Omental fat pad (tissue), 4 donors: ENCODE data around the gene LPP. TPM values are rescaled to one million over a fixed set of nuclear protein-coding genes. Genes with fewer than 3 reads are reported as not detected.

Experiments
- ATAC-seq: fragments of 150-250 bp; one replicate; pipeline ENCODE4 v1.9.1; 2016; ENCODE audit warnings: mild to moderate bottlenecking, moderate library complexity; ENCODE audit not compliant: low FRiP score
- DNase-seq: peaks from one replicate; pipeline ENCODE4 v3.0.0-alpha.2; 2019; ENCODE audit warnings: low spot score
- total RNA-seq, 4 donors: library from RNA; depleted of rRNA; stranded (reverse); fragments of >200 nt; gene quantifications; one replicate each; pipeline ENCODE4 v1.1.0, GENCODE V29; 2016
- TF ChIP-seq, protein P1 (sequence below), 3 donors: fragments of 450-650 bp; IDR thresholded peaks; one replicate each; pipeline ENCODE4 v1.5.1; 2016 to 2017; ENCODE audit warnings: antibody characterized with exemption in 3 of 3, mild to moderate bottlenecking in 3 of 3, moderate library complexity in 2 of 3

The LPP gene
- total RNA-seq, 4 donors from 2014 or later, result 113 to 302 (median 126) TPM

DNA sequence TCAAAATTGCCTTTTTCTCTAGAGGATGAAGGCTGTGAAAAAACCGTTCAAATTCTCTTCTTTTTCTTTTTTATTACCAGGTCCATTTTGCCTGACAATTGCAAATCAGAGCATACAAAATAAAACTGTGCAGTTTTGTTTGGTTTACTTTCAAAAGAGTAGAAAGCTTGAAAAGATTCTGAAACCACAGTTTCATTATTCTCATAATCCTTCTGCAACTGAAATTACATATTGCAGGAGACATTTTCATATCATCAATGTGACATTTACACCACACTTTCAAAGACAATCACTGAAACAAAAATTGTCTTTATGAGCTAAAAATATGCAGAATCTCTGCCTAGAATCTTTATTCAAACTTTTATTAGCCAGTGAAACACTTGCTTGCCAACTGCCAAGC, 721.5 kb downstream of the LPP start:
- no peak for ATAC-seq
- no peak for DNase-seq
- TF ChIP-seq, protein P1, sequence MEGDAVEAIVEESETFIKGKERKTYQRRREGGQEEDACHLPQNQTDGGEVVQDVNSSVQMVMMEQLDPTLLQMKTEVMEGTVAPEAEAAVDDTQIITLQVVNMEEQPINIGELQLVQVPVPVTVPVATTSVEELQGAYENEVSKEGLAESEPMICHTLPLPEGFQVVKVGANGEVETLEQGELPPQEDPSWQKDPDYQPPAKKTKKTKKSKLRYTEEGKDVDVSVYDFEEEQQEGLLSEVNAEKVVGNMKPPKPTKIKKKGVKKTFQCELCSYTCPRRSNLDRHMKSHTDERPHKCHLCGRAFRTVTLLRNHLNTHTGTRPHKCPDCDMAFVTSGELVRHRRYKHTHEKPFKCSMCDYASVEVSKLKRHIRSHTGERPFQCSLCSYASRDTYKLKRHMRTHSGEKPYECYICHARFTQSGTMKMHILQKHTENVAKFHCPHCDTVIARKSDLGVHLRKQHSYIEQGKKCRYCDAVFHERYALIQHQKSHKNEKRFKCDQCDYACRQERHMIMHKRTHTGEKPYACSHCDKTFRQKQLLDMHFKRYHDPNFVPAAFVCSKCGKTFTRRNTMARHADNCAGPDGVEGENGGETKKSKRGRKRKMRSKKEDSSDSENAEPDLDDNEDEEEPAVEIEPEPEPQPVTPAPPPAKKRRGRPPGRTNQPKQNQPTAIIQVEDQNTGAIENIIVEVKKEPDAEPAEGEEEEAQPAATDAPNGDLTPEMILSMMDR (IDR thresholded peaks at IDR 0.05), result no peak

DNA sequence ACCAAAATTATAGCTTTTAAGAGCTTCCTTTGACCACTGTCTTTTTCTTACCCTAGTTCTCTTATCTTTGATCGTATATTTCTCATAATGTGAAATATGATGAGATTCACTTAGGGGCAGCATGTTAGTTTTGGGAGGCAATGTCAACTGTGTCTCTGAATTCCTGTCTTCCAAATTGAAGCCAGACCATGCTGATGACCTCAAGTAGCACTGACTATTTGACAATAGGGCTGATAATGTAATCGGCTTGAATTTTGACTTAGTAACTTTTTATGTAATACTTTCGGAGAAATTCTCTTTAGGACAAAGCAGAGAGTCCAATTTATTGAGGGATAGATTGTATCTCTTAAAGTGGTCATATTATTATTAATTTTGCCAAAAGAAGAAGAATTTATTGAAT, 722.4 kb downstream of the LPP start:
- DNase-seq (no peak), ATAC-seq (no peak)
- TF ChIP-seq, protein P1 (IDR thresholded peaks at IDR 0.05), result no peak

DNA sequence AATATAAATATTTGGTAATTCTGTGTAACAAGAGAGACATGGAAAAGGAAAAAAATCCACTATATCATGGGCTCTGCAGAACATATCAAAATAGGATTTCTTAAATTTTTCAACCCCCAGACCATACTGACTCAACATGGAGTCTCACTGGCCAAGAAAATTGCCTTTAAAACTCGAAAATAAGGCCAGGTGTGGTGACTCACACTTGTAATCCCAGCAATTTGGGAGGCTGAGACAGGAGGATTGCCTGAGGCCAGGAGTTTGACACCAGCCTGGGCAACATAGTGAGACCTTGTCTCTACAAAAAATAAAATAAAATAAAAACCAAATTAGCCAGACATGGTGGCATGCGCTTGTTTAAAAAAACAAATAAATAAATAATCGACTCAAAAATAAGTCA, 723.4 kb downstream of the LPP start:
- ATAC-seq (no peak), DNase-seq (no peak)
- TF ChIP-seq, protein P1 (IDR thresholded peaks at IDR 0.05), result no peak

DNA sequence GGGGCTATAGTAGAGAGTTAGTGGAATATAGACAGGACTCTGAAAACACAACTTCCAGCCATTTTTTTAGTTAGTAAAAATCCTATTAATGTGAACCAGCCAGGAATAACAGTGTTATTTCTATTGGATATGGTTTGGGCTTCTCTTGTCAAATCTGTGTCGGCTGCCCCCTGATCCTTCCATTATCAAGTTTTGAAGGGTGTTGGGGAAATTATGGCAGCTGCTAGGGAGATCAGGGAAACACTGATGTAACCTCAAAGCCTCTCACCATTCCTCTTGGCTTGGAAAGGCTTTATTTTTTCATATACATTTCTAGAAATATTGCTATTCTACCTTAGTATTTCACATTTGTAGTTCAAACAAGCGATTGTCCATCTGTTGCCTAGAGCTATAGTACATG, 724.1 kb downstream of the LPP start:
- TF ChIP-seq, protein P1 (IDR thresholded peaks at IDR 0.05), result no peak
- no peak for DNase-seq
- no peak for ATAC-seq

DNA sequence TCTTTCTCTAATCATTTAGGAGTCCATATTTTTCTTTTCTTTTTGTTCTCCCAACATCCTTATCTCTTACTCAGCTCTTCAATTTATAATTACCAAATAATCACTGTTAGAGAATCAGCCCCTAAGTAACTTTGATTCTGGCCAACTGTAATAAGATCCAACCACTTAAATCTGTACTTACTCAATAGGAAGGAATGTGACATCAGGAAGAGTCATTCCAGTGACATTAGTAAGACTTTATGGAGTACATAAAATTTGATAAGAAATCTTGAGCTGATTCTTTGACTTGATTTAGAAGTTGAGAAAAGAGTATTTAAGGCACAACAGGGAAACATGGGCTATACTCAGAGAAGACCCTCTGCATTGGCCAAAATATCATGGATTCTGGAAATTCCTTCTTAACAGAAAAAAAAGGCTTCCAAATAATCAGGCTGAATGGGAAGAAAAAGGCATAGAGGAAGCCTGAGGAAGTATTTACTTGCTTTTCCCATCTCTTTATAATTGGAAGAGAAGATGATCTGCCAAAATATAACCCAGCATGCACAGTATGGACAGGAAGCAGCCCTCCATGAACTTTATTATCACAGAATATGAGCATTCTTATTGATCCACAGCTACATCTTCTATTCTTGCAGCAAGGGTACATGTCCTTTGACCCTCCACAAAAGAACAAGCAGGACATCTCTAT, 728.1 kb downstream of the LPP start:
- ATAC-seq, result peak; percentile 88
- TF ChIP-seq, protein P1 (IDR thresholded peaks at IDR 0.05), result no peak
- no peak for DNase-seq

DNA sequence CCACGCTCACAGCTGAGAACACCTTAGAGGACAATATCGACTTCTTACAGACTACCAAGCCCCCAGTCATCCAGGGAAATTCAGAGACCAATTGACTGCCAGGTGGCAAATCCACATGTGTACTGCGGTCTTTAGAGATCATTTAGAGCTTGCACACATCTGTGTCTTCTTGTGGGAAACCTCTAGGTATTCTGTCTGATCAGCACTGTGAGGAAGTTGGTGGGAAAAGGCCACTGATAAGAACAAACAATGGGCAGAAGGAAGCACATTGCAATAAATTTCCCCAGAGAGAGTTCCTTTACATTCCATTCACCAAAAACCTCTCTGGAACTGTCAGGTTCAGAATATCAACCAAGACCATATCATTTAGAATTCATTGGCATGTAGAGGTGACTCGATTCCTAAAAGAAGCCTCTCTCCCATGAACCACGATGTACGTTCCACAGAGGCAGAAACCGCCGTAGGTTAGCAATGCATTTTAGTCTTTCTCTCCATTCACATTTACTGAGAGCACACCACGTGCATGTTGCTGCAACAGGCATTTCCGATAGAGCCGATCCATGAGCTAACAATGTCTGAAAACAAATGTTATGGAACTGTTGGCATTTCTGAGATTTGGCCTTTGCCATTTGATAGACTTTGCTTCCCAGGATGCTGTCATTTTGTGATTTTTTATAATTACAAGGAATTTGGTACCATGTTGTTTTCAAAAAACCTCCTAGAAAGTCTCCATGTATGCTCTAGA, 730.5 kb downstream of the LPP start:
- TF ChIP-seq, protein P1 (IDR thresholded peaks at IDR 0.05), result no peak
- DNase-seq (no peak), ATAC-seq (no peak)
